GM21390 (cell line): ENCODE results near the gene TBK1.
"Not testable (repeated sequence)": the region's sequence is repeated elsewhere in the genome, so short reads cannot be mapped to it uniquely, and the experiment has no call there.

Experiments
- ATAC-seq: cut with Tn5 transposase; IDR thresholded peaks from one replicate; pipeline ENCODE4 v1.9.1; 2021; ENCODE audit not compliant: unreplicated experiment

Gene TBK1

GRCh38 chr12:64538121-64538520 is 86.2 kb downstream of the TBK1 start:
- no peak for ATAC-seq

DNA sequence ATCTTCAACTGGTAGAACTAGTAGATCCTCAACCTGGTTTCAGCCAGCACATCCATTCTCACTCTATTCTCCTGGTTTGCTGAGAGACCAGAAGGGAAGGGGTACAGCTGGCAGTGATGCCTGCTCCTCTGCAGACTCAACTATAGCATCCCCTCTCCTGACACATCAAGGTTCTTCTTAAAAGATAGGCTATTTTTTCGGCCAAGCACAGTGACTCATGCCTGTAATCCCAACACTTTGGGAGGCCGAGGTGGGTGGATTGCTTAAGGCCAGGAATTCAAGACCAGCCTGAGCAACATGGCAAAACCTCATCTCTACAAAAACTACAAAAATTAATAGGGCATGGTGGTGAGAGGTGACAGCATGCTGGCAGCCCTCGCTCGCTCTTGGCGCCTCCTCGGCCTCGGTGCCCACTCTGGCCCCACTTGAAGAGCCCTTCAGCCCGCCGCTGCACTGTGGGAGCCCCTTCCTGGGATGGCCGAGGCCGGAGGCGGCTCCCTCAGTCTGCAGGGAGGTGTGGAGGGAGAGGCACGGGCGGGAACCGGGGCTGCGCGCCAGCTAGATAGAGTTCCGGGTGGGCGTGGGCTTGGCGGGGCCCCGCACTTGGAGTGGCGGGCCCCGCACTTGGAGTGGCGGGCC is 90.6 kb downstream of the TBK1 start:
- ATAC-seq, result not testable (repeated sequence)

DNA sequence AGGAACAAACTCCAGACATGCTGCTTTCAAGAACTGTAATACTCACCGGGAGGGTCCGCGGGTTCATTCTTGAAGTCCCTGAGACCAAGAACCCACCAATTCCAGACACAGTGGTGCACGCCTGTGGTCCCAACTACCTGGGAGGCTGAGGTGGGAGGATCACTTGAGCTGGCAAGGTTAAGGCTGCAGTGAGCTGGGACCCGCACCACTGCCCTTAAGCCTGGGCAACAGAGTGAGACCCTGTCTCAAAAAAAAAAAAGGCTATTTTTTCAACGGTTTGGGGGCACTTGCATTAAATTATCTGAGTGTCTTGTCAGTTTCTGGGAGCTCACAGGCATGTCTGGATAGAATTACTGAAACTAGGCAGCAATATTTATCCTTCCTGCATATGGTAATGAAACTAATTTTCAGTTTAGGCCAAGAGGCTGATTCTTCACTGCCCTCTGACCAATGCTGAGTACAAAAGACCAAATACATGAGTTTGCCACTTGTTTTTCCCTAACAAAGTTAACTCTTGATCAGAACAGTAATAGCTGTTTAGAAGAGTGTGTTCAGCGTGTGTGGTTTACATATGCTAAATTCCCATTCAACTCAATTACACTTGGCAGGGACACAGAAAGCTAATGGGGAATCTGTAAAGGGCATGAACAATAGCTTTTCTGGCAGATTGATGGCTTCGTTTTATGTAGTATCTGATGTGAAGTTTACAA is 92.6 kb downstream of the TBK1 start:
- no peak for ATAC-seq

- no peak for ATAC-seq
Measured at GRCh38 chr12:64545081-64545382, 93.1 kb downstream of the TBK1 start.

GRCh38 chr12:64549108-64549507 is 97.2 kb downstream of the TBK1 start:
- ATAC-seq, result no peak

- no peak for ATAC-seq
Measured at GRCh38 chr12:64550755-64551154, 98.8 kb downstream of the TBK1 start.

DNA sequence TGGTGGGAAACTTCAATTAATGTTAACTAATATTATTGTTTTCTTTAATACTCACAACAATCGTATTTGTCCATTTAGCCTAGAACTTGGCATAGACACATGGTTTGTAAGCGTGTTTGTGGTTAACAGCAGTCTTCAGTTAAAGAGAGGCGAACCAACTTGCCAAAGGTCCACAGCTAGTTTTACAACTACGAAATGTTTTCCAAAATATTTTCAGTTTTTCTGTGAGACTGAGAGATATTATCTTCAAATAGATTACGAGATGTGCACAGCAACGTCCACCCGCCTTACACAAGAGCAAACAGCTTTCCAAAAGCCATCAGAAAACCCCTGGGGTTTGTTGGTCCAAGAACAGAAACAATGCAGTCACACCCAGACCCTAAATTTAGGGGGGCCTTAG is 99.8 kb downstream of the TBK1 start:
- ATAC-seq, result no peak
